Raji (cell line): Measurements from ENCODE around the gene TBX6.

ENCODE experiments used
- POLR2A ChIP-seq: IDR thresholded peaks from 2 replicates; pipeline ENCODE4 v1.6.1; 2011; ENCODE audit warnings: low read depth, low read length, control low read depth; ENCODE audit not compliant: insufficient read depth

TBX6 gene

DNA sequence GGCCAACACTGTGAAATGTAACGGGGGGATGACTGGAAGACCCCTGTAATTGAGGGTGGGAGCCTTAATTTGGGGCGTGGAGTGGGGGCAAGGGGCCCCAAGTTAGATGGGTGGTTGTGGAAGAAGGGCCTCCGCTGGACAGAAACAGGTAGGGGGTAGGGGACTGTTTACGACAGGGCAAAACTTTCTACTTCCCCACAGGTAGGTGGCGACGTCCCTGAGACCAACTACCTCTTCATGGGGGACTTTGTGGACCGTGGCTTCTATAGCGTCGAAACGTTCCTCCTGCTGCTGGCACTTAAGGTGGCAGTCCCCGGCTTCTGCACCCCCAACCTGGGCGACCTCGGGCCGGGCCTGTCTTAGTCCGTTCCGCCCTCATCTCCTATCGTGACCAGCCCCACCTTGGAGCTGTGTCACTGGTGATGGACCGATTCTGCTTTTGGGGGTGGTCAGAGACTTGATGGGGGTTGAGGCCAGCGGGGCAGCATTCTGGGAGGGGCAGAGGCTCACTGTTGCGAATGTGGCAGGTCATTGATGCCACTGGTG lies 9.1 kb downstream of the TBX6 start:
- no peak for TF ChIP-seq POLR2A

- TF ChIP-seq POLR2A, result no peak
These were observed 12.2 kb downstream of the TBX6 start for GRCh38 chr16:30079480-30079879.

DNA sequence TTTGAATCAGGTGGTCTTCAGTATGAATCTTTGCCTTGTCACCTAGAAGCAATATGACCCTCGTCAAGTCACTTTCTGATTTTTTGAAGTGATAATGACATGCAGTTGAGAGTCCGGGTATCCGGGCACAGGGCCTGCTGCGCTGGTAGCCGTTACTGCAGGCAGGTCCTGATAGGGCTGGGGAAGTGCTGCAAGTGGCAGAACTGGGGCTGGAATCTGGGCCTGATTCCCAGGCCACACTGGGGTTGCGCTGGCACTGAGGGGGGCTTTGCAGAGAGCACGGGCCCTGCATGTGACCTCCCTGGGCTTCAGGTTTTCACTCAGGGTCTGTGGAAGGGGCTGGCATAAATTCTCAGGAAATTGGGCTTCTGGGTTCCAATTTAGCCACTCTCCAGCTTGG lies 13.0 kb downstream of the TBX6 start:
- no peak for TF ChIP-seq POLR2A

- no peak for TF ChIP-seq POLR2A
These were observed 14.1 kb downstream of the TBX6 start for GRCh38 chr16:30077656-30078055.

GRCh38 chr16:30076276-30076791 lies 15.4 kb downstream of the TBX6 start:
- TF ChIP-seq POLR2A, result no peak

GRCh38 chr16:30075503-30076275 lies 16.0 kb downstream of the TBX6 start, which contains the start of gene PPP4C:
Gene PPP4C, plus strand, starts transcription at chr16:30075994. Its CDS starts 384 bp downstream, at chr16:30076378.
- peak; percentile 81 for TF ChIP-seq POLR2A

- no peak for TF ChIP-seq POLR2A
These were observed 21.2 kb downstream of the TBX6 start for GRCh38 chr16:30070490-30070889.

GRCh38 chr16:30069611-30070462 lies 21.9 kb downstream of the TBX6 start:
- no peak for TF ChIP-seq POLR2A

DNA sequence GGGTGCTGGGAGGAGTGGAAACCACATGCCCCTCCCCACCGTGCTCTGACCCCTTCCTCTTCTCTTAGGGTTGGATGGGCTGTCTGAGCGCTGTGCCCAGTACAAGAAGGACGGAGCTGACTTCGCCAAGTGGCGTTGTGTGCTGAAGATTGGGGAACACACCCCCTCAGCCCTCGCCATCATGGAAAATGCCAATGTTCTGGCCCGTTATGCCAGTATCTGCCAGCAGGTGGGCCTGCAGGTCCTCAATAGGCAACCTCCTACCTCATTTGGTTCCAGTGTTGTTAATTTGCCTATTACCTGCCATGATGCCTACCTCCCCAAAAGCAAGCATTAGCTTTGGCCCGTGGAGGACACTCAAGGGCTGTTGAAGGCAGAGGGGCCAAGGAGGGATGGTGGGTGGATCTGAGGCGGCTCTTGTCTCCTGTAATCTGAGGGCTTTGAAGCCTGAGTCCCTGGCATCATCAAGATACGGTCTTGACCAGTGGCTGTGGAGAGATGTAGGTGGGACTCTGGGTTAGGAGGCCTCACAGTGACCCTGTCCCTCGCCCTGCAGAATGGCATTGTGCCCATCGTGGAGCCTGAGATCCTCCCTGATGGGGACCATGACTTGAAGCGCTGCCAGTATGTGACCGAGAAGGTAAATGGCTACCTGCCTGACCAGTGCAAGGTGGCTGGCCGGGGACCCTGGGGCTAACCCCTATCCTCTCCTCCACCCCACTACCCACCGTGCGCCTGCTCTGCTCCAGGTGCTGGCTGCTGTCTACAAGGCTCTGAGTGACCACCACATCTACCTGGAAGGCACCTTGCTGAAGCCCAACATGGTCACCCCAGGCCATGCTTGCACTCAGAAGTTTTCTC lies 22.7 kb downstream of the TBX6 start:
- no peak for TF ChIP-seq POLR2A

DNA sequence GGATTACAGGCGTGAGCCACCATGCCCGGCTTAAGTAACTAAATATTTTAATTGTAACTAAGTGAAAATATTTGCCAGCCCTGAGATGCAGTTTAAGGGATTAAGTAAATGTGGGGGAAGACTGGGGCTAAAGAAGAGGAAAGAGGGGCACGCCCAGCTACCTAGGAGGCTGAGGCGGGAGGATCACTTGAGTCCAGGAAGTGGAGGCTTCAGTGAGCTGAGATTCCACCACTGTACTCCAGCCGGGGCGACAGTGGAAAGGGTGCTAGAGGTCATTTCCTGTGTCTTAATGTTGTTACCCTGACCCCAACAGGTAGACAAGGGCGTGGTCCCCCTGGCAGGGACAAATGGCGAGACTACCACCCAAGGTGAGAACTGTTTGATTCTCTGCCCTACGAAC lies 23.4 kb downstream of the TBX6 start:
- no peak for TF ChIP-seq POLR2A

DNA sequence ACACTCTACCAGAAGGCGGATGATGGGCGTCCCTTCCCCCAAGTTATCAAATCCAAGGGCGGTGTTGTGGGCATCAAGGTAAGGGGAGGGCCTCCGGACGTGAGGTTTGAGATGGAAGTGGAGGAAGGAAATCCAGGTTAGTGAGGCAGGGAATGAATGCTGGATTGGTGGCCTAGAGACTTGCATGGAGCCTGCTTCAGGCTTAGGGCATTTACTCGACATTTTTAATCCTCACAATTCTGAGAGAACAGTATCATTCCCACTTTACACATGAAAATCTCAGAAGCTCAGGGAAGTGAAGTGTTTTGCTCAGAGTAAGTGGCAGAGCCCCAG lies 24.2 kb downstream of the TBX6 start:
- TF ChIP-seq POLR2A, result no peak

DNA sequence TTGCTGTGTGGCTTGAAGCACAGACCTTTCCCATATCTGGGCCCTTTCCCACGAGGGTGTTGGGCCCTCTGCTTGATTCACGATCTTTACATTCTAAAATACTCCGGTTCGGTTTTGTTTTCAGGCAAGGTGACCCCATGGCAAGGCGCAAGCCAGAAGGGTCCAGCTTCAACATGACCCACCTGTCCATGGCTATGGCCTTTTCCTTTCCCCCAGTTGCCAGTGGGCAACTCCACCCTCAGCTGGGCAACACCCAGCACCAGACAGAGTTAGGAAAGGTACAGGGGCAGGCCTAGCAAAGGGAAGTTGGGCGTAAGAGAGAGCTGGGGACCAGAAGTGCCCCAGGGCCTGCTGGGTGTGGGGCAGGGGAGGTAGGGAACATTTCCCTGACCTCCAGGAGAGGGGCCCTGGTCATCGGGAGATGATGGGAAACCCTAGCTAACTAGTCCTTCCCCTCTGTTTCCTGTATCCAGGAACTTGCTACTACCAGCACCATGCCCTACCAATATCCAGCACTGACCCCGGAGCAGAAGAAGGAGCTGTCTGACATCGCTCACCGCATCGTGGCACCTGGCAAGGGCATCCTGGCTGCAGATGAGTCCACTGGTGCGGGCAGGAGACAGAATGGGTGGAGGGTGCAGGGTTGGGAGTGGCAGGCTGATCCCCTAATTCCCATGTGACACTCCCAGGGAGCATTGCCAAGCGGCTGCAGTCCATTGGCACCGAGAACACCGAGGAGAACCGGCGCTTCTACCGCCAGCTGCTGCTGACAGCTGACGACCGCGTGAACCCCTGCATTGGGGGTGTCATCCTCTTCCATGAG lies 24.8 kb downstream of the TBX6 start:
- no peak for TF ChIP-seq POLR2A

DNA sequence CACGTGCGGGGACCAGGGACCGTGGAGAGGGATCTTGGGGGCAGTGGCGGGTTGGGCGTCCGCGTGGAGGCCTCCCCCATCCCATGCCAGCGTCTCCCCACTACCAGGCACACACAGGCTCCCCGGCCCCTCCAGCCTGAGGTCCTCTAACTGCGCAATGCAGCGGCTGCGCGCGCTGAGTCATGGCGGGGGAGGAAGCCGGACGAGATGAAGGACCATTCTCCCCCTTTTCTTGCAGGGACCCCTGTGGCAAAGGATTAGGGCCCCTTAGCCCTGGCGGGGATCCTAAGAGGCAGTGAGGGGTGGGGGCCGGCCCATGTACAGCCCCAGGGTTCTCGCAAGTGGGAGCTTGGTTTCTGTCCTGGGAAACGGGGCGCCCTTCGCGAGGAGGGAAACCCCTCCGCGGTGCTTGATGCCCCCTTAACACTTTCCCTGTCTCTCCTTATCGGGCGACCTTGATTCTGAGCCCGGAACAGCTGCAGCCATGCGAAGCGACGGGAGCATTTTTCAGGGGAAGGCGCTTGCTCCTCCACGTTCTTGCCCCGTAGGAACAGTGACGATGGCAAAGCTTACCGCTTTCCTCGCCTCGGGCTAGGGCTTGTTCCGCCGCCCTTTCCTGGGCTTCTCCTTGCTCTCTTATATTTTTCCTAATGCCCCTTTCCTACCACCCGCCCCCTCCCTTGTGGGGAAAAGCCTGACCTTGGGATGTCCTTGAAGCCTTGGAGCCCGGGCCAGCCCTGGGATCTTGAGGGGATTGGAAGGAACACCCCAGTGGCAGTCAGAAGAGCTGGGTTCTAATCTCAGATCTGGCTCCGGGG lies 25.6 kb downstream of the TBX6 start:
- TF ChIP-seq POLR2A, result no peak
